ENCODE data around the gene BHLHA15.

- TF ChIP-seq CTCF (optimal IDR thresholded peaks at IDR 0.05 in 1 of 3, IDR thresholded peaks at IDR 0.05 in 1 of 3, conservative IDR thresholded peaks at IDR 0.05 in 1 of 3; ENCODE audit: extremely low read depth in 1 of 3, insufficient read depth in 2 of 3, low read length in 3 of 3) (no peak), EZH2 (IDR thresholded peaks at IDR 0.05; ENCODE audit: low read length) (no peak)
These were observed 33.7 kb upstream of the BHLHA15 start for GRCh38 chr7:98177553-98177952.
